Measurements from ENCODE around the gene NPHP4.

The NPHP4 gene

DNA sequence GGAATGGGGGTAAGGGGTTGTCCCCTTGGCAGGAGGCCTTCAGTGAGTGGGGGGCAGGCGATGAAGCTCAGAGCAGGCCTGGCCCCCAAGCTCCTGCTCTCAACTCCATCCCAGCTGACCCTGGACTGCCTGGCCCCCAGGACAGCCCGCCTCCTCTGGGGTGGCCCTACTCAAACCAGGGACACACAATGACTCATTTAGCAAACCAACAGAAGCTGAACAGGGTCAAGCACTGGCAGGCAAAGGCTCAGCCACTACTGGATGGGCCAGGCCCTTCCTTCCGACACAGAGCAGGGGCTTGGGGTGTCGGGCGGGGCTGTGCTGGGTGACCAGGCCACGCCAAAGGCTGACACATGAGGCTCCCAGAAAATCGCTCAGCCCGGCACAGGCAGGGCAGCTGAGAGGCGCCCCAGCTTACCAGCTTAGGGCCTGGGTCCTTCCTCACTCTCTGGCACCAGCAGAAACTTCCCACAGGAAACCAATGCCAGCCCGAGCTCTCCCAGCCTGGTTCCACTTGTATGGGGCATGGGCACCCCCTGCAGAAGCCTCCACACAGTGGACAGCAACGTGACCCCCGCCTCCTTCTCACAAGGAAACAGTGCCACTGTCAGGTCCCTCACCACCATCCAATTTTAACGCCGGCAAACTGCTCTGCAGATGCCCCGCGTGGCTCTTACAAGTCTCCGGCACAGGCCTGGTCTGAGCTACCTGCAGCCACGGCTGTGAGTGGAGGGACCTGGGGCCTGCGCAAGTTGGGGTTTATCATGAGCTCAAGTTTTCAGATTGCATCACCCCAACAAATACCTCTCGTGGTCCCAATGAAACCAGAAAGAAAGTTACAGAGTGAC, 114.3 kb downstream of the NPHP4 start:
- DNase-seq (ENCODE audit: low spot score): no peak

GRCh38 chr1:5877001-5877400, 115.2 kb downstream of the NPHP4 start:
- DNase-seq (ENCODE audit: low spot score): no peak

DNA sequence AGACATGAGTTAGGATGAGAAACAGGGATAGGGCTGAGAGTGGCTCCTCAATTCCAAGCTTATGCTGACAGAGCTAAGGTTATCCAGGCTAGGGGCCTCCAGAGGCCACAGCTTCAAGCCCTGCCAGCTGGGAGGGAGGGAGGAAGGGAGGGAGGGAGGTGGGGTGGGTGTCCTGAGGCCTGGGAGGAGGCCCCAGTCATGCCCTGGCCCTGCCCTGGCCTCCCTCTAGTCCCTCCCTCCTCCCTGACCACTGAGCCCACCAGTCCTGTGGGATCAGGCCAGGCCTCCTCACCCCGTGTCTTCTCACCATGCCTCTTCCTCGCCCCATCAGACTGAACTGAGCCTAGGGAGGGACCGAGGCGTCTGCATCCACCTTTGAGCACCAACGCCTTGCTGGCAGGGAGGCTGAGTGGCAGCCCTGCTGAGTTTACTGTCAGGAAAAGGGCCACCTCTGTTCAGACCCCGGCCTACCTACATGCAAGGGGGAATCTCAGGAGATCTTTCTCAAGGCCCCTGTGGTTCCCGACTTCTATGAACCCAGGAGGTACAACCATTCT, 116.1 kb downstream of the NPHP4 start:
- DNase-seq (ENCODE audit: low spot score): no peak

GRCh38 chr1:5875345-5875910, 116.8 kb downstream of the NPHP4 start:
- DNase-seq (ENCODE audit: low spot score): no peak

GRCh38 chr1:5874416-5875110, 117.7 kb downstream of the NPHP4 start:
- no peak for DNase-seq (ENCODE audit: low spot score)

DNA sequence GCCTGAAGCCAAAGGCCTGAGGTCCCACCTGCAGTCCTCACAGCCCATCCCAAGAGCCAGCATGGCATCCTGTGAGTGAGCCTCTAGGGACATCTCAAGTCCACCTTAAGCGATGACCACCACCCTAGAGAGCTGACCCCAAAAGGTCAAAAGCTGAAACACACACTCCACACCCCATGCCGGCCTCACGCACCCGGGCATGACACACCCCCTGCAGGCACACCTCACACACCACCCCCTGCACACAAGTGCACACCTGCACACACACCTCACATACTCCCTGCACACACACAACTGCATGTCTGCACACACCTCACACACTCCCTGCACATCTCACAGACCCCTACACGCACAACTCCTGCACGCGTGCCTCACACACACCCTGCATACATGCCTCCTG, 118.7 kb downstream of the NPHP4 start:
- no peak for DNase-seq (ENCODE audit: low spot score)

GRCh38 chr1:5872886-5873285, 119.3 kb downstream of the NPHP4 start:
- no peak for DNase-seq (ENCODE audit: low spot score)

DNA sequence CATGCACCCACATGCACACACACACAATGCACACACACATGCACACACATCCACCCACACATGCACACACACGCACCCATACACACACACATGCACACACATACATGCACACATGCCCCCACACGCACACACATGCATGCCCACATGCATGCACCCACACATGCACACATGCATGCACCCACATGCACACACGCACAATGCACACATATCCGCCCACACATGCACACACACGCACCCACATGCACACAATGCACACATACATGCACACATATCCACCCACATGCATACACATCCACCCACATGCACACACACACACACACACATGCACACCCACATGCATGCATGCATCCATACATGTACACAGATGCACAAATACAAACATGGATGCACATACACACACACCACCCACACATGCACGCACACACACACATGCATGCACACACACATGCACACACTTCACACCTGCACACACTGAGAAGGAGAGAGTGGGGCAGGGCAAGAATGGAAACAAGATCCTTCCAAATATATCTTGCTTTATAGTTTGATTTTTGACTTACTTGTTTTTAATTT, 123.2 kb downstream of the NPHP4 start:
- no peak for DNase-seq (ENCODE audit: low spot score)

DNA sequence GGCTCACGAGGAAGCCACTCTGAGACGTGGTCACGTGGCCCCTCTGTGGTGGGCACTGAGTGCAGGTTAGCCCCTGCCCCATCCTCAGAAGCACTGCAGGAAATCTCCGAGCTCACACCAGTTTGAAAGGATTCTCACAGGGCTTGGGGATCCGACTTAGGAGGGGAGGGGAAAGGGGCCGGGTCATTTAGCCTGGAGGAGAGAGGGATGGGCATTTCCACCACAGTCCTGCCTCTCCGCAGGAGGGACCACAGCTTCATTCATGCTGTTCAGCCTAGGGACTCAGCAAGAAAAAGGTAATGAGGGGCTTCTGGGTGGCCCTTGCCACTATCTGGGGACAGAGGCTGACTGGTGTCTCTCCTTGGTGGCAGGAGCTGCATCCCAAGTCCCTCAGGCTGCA, 126.5 kb downstream of the NPHP4 start:
- DNase-seq (ENCODE audit: low spot score): no peak

DNA sequence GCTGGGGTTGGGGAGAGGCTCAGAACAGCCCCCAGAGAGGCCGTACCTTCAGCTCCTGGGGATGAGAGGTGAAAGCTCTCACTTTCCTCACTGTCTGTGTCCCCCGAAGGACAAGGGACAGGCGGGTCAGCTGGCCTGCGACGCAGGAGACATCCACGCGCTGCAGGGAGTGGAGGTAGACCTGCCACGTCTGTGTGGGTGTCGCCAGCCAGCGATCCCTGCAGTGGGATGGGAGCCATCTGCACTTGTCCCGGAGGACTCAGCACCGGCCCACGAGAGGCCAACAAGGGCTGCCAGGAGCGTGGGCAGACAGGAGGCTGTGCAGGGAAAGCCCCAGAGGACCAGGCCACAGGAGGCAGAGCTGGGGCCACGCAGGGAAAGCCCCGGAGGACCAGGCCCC, 127.2 kb downstream of the NPHP4 start:
- DNase-seq (ENCODE audit: low spot score): no peak

GRCh38 chr1:5864256-5864655, 128.0 kb downstream of the NPHP4 start:
- no peak for DNase-seq (ENCODE audit: low spot score)

DNA sequence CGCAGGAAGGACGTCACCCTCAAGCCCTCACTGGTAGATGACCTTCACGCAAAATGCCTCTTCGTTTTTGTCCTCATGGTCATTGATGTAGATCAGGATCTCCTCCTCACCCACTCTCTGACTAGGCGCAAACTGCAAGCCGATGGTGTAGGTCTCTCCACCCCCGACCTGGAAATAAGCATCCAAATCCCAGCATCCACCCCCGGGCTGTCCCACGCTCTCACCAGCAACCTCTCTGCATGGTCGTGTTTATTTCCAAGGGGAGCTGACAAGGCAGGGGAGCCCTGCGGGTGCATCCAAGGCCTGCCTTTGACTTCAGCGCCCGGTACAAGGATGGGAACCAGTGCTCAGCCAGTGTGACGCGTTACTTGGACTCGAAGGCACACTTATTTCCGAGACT, 129.0 kb downstream of the NPHP4 start:
- no peak for DNase-seq (ENCODE audit: low spot score)

GRCh38 chr1:5861871-5862825, 130.1 kb downstream of the NPHP4 start:
- no peak for DNase-seq (ENCODE audit: low spot score)

GRCh38 chr1:5860277-5860676, 131.9 kb downstream of the NPHP4 start:
- DNase-seq (ENCODE audit: low spot score): no peak

GRCh38 chr1:5859766-5860165, 132.5 kb downstream of the NPHP4 start:
- no peak for DNase-seq (ENCODE audit: low spot score)

GRCh38 chr1:5858844-5859407, 133.3 kb downstream of the NPHP4 start:
- DNase-seq (ENCODE audit: low spot score): no peak

GRCh38 chr1:5858246-5858645, 134.0 kb downstream of the NPHP4 start:
- DNase-seq (ENCODE audit: low spot score): no peak

- DNase-seq (ENCODE audit: low spot score): no peak
Measured at GRCh38 chr1:5857508-5858090, 134.6 kb downstream of the NPHP4 start.

GRCh38 chr1:5857011-5857410, 135.2 kb downstream of the NPHP4 start:
- no peak for DNase-seq (ENCODE audit: low spot score)

DNA sequence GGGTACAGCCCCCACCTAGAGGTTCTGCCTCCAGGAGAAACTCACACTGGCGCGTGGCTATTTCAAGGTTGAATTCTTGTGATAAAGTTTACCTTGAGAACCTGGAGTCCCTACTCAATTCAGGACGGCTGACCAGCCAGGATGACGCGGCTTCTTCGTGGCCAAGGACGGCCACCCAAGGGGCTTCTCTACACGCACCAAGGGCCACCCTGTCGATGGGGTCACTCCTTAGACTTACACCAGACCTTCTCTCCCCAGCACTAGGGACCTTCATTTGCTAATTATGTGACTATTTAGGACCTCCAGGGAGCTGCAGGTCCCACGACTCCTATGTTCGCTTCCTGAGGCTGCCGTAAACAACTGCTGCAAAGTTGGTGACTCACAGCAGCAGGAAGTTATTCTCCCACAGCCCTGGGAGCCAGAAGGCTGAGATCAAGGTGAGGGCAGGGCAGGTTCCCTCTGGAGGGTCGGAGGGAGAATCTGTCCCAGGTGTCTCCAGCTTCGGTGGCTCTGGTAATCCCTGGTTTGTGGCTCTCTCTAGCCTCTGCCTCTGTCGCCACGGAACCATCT, 135.9 kb downstream of the NPHP4 start:
- no peak for DNase-seq (ENCODE audit: low spot score)
